K562 (cell line): Measurements from ENCODE around the gene GPR162.

Experiments used
- BMI1 ChIP-seq: fragments of 150-350 bp; IDR thresholded peaks from 2 replicates; pipeline ENCODE4 v1.6.1; 2014; ENCODE audit warnings: low read length
- NFIC ChIP-seq: fragments of 450-650 bp; IDR thresholded peaks from 2 replicates; pipeline ENCODE4 v1.6.1; 2017; ENCODE audit warnings: mild to moderate bottlenecking, inconsistent platforms
- POLR2A ChIP-seq: fragments of 450-650 bp; conservative IDR thresholded peaks from 2 replicates; pipeline ENCODE4 v1.6.1; 2016
- SIN3A ChIP-seq, 2 experiments: fragments of 150-350 bp in 1 of 2; IDR thresholded peaks; 2 replicates each; pipeline ENCODE4 v1.6.1; 2011 to 2016; ENCODE audit warnings: borderline replicate concordance in 2 of 2, low read depth in 2 of 2, low read length in 2 of 2, mild to moderate bottlenecking in 2 of 2, moderate library complexity in 2 of 2; ENCODE audit not compliant: control insufficient read depth in 1 of 2
- ZNF124 ChIP-seq: sonication (generic); formaldehyde crosslinking; IDR thresholded peaks from 2 replicates; pipeline ENCODE4 v1.8.1; 2022; ENCODE audit warnings: missing genetic modification reagents
- ZNF274 ChIP-seq: IDR thresholded peaks from 2 replicates; pipeline ENCODE4 v1.6.1; 2011; ENCODE audit warnings: low read depth, mild to moderate bottlenecking, low read length, moderate library complexity, borderline replicate concordance
- ZNF780A ChIP-seq: fragments of 250-450 bp; sonication (Bioruptor Pico); IDR thresholded peaks from 2 replicates; pipeline ENCODE4 v1.5.0; 2021; ENCODE audit warnings: mild to moderate bottlenecking
- TF ChIP-seq, protein P1 (sequence below): IDR thresholded peaks from 2 replicates; pipeline ENCODE4 v1.6.1; 2012; ENCODE audit warnings: low read depth, low read length, improper control_type of control experiment, borderline replicate concordance
- TF ChIP-seq, protein P2 (sequence below): sonication (generic); formaldehyde crosslinking; IDR thresholded peaks from 2 replicates; pipeline ENCODE4 v1.8.1; 2023; ENCODE audit warnings: mild to moderate bottlenecking, missing genetic modification reagents
- TF ChIP-seq, protein P3 (sequence below), 3 experiments: IDR thresholded peaks in 2 of 3; conservative IDR thresholded peaks in 1 of 3; 2 replicates each; pipeline ENCODE4 v1.5.1; 2011 to 2012; ENCODE audit warnings: low read length in 3 of 3, mild to moderate bottlenecking in 3 of 3, control low read depth in 2 of 3, improper control_type of control experiment in 1 of 3, inconsistent platforms in 1 of 3, low read depth in 1 of 3, mixed read lengths in 1 of 3, moderate library complexity in 1 of 3; ENCODE audit not compliant: insufficient read depth in 2 of 3

GRCh38 chr12:6828781-6829535 is 7.3 kb downstream of the GPR162 start:
- no peak for TF ChIP-seq ZNF780A (CRISPR knock-in tag)
- no peak for TF ChIP-seq NFIC
- peak; percentile 63 for TF ChIP-seq POLR2A
- TF ChIP-seq BMI1: no peak
- TF ChIP-seq, protein P1, sequence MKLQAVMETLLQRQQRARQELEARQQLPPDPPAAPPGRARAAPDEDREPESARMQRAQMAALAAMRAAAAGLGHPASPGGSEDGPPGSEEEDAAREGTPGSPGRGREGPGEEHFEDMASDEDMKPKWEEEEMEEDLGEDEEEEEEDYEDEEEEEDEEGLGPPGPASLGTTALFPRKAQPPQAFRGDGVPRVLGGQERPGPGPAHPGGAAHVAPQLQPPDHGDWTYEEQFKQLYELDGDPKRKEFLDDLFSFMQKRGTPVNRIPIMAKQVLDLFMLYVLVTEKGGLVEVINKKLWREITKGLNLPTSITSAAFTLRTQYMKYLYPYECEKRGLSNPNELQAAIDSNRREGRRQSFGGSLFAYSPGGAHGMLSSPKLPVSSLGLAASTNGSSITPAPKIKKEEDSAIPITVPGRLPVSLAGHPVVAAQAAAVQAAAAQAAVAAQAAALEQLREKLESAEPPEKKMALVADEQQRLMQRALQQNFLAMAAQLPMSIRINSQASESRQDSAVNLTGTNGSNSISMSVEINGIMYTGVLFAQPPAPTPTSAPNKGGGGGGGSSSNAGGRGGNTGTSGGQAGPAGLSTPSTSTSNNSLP: no peak
- TF ChIP-seq, protein P2, sequence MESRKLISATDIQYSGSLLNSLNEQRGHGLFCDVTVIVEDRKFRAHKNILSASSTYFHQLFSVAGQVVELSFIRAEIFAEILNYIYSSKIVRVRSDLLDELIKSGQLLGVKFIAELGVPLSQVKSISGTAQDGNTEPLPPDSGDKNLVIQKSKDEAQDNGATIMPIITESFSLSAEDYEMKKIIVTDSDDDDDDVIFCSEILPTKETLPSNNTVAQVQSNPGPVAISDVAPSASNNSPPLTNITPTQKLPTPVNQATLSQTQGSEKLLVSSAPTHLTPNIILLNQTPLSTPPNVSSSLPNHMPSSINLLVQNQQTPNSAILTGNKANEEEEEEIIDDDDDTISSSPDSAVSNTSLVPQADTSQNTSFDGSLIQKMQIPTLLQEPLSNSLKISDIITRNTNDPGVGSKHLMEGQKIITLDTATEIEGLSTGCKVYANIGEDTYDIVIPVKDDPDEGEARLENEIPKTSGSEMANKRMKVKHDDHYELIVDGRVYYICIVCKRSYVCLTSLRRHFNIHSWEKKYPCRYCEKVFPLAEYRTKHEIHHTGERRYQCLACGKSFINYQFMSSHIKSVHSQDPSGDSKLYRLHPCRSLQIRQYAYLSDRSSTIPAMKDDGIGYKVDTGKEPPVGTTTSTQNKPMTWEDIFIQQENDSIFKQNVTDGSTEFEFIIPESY (CRISPR knock-in tag): no peak
- TF ChIP-seq, protein P3, sequence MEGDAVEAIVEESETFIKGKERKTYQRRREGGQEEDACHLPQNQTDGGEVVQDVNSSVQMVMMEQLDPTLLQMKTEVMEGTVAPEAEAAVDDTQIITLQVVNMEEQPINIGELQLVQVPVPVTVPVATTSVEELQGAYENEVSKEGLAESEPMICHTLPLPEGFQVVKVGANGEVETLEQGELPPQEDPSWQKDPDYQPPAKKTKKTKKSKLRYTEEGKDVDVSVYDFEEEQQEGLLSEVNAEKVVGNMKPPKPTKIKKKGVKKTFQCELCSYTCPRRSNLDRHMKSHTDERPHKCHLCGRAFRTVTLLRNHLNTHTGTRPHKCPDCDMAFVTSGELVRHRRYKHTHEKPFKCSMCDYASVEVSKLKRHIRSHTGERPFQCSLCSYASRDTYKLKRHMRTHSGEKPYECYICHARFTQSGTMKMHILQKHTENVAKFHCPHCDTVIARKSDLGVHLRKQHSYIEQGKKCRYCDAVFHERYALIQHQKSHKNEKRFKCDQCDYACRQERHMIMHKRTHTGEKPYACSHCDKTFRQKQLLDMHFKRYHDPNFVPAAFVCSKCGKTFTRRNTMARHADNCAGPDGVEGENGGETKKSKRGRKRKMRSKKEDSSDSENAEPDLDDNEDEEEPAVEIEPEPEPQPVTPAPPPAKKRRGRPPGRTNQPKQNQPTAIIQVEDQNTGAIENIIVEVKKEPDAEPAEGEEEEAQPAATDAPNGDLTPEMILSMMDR (IDR thresholded peaks at IDR 0.05 in 2 of 3, conservative IDR thresholded peaks at IDR 0.05 in 1 of 3; ENCODE audit: insufficient read depth in 2 of 3, low read depth in 1 of 3, low read length in 3 of 3): no peak
- TF ChIP-seq ZNF124 (CRISPR knock-in tag): no peak
- no peak for TF ChIP-seq SIN3A (IDR thresholded peaks at IDR 0.05; ENCODE audit: borderline replicate concordance in 2 of 2, control insufficient read depth in 1 of 2, low read depth in 2 of 2, low read length in 2 of 2)
- TF ChIP-seq ZNF274: no peak
